AML-193 (cell line): ENCODE data around the gene CYFIP1.

Experiments used
- DNase-seq, 2 experiments: peaks; one replicate each; lab custom pipeline; 2025; lab: John Stamatoyannopoulos, UW

The CYFIP1 gene

DNA sequence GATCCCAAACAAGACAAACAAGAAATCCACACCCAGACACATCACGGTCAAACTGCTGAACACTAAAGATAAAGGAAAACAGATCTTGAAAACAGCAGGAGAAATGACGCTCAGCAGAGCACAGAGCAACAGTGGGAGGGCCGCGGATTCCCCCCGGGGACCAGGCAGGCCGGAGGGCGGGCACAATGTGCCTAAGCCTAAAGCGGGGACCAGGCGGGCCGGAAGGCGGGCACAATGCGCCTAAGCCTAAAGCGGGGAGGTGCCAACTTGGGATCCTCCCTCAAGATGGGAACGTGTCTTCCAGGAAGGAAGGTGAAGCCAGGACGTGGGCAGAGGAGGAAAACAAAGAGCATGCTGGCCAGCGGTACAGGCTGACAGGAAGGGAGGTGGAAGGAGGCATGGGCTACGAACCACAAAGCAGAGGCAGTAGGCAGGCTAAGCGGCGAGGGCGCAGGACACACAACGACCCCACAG lies 31.1 kb downstream of the CYFIP1 start:
- no peak for DNase-seq

DNA sequence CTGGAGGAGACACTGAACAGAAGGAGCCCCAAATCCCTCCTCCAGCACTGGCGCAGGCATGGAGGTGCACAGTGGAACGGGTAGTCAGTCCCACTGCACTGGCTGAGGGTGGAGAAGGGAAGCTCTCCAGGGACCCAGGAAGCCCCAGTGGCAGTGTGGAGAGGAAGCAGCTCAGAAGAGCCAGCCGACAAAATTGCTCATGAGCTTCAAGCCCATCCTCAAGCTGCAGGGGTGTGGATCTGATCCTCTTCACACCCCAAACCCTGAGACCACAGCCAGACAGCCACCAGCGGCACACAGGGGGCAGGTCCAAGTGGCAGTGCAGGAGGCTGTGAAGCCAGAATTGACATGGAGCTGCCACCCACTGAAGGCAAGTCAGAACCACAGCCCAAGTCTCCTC lies 32.1 kb downstream of the CYFIP1 start:
- no peak for DNase-seq

DNA sequence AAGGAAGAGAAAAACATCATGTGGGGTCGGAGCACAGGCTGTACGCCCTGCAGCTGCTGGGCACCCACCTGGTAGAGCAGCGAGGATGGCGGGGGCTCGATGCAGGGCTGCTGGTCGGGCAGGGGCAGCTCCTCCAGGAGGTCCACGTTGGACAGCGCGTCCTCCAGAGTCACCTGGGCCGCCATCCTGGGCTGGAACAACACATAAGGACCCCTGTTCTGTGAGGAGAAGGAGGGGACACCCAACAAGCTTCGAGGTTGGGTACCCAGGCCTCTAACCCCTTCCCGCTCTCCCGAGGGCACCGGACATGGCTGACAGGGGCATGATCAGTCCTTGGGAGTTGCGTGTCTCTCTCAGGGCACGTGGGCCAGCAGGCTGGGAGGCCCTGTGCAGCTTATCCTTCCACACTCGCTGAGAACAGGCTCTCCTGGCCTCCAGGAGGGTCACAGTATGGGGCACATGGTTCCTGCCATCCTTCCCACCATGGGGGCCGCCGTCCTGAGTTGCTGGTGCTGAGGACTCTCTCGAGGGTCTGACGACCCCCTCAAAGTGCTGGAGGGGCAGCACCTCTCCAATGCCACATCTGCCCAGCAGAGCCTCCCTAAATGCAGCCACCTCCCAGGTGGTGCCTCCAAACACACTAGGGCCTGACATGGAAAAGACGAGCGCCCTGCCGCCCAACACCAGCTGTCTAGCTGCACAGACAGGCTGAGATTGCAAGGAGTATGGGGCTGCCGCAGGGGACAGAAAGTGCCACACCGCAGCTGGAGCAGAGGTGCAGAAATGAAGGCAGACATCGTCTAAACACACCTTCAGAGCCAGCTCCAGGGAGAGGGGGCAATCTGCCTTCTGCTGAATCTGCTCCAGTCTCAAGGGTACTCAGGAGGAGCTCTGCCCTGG lies 32.8 kb downstream of the CYFIP1 start:
- no peak for DNase-seq

DNA sequence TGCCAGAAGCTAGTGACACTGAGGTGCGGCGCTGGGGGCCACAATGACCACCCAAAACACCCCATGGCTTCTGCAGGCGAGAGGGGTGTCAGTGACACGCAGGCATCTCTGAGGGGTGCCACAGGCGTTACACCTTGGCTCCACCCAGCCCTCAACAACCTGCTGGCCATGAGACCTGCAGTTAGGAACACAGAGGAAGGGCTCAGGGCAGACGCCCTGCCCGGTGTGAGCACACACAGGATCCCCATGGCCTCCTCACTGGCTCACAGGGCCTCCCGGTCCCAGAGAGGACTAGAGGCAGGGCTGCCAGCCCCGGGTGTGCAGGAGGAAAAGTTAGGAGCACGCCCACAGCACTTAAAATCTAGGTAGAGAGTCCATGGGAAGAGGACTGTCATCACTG lies 35.1 kb downstream of the CYFIP1 start:
- DNase-seq: no peak

DNA sequence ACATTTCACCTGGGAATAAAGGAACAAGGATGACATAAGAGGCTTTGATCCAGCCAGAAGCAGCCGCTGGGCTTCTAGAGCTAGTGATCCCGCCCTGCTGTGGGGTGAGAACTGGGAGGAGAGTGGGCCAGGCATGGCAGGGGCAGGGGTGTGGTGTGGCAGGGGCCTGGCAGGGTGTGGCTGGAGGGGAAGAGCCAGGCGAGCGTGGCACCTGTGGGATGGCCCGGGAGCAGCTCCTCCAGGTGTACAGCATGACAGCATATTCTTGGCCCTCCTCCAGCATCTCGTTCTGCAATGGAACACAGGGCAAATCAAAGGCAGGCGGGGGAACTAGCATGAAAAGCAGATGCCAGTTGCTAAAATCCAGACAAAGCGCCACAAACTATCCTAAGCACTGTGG lies 35.5 kb downstream of the CYFIP1 start:
- no peak for DNase-seq

DNA sequence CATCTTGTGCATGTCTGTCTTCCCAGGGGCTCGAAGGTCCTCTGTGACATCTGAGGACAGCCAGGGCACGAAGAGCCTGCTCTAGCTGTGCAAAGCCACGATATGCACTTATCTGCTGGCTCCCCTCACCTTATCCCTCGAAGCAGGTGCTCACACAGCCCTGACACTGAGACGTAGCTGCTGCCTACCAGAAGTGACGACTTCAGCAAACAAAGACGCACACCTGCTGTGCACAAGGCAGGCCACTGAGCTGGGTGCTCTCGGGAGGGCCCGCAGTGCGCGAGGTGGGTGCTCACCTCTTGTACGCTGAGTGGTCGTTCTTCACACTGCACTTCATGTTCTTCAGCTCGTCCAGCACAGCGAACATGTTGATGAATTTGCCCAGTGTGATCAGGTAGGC lies 37.3 kb downstream of the CYFIP1 start:
- DNase-seq: no peak

DNA sequence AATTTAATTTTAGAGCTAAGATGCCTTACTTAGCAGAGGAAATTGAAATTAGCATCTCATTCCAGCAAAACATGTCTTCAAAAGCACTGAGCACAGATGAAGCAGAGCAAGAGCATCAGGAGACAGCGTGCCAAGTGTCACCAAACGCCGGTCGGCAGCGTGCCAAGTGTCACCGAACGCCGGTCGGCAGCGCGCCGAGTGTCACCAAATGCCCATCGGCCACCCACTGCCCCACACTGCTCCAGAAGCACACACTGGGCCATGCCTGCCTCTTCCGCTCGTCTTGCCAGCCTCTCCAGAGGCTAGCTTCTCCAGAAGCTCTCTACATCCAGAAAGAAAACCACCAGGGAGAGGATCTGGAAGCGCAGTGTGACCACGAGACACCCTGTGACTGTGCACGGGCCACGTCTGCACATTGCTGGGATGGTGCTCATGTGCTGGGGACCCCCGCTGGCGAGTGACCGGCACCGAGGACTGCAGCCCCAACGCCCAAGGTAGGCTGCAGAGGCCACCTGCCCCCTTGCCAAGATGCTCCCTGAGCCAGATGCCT lies 37.8 kb downstream of the CYFIP1 start:
- no peak for DNase-seq

DNA sequence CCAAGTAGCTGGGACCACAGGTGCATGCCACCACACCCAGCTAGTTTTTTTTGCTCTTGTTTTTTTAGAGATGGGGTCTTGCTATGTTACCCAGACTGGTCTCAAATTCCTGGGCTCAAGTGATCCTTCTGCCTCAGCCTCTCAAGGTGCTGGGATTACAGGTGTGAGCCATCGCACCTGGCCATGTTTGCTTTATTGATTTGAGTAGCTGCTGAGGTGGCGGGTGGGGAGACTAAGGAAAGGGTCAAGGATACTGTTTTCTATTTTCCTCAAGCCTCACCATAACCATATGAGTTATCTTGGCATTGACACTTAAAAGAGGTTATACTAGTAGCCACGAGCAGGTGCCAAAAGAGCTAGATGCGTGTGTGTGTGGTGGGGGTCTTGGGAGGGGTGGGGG lies 39.0 kb downstream of the CYFIP1 start:
- DNase-seq: no peak

DNA sequence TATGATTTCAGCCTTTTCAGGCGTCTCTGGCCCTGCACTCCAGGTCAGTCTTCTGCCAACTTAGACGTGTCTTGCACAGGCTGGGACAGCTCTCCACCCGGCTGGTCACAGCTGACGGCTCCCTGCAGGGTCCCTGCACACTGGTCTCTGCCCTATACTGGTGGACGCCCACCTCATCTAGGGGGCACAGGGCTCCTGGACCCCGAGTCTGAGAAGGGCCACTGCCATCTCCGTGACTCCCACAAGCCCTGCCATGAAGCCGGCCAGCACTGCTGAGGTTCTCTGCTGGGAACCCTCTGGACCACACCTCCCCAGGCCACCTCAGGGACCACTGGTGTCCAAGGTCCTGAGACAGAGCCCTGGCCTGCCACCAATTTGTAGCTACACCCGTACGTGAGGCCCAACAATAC lies 40.5 kb downstream of the CYFIP1 start:
- DNase-seq: no peak

DNA sequence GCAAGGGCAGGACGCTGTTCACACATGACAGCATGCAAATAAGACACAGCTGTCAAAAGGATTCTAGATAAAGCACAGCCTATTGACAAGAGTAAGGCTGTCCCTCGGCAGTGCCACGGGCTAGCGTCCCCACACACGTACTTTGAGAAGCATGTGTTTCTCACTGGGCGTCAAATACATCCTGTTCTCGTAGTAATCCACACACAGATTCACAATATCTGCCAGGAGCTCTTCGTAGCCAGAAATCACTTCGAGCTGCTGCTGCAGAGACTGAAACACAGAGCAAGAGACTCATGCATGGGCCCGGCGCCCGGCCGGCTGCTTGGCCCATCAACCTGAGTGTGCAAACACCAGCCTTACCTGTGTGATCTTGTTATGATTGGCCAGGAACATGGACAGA lies 41.1 kb downstream of the CYFIP1 start:
- no peak for DNase-seq

DNA sequence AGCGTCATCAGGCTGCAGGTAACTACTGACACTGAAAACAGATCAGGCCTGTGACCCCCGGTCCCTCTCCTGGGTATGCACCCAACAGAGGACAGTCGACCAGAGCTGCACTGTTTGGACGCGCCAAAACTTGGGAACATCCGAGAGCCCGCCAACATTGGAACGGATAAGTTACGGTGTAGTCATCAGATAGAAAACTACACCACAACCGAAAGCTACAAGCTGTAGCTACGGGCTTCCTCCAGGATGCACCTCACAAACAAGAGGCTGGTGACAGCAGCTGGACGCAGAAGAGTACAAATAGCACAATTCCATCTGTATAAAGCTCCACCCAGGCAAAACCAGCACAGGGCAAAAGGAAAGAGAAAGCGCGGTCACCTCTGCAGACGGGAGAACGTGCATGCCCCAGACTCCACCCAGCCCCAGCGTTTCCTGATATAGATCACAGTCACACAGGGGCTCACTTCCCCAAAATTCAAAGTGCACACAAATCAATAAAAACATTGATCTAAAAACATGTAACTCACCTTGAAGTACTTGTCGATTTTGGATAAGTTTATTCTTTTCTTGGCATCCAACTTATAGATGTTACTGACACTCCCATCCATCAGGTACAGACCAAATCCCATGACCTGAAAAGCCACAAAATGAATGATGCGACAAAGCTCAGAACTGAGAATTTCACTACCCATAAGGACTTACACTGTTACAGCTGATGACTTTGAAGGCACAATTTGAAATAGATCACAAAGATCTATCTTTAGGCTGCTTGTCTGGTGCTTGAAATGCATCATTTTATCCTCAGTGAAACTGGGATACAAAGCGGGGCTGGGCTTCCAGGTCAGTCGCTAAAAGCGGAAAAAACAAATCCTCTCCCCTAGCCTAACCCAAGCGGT lies 43.3 kb downstream of the CYFIP1 start:
- no peak for DNase-seq

DNA sequence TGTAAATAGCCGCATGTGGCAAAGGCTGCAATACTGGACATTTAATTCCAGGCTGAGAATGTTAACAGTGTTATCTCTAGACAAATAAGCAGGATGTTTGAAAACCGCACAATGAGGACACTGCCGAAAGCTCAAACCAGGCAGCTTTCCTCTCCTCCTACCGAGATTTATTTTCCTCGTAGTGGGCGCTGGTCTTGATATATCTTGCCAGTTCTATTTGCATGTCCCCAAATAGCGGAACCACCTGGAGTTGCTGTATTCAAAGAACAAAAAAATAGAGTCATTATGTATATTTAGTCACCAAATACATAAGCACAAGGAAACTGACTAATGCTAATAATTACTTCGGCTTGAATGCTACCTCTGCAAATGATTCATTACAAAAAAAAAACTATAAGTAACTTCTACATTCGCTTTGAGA lies 46.5 kb downstream of the CYFIP1 start:
- no peak for DNase-seq

DNA sequence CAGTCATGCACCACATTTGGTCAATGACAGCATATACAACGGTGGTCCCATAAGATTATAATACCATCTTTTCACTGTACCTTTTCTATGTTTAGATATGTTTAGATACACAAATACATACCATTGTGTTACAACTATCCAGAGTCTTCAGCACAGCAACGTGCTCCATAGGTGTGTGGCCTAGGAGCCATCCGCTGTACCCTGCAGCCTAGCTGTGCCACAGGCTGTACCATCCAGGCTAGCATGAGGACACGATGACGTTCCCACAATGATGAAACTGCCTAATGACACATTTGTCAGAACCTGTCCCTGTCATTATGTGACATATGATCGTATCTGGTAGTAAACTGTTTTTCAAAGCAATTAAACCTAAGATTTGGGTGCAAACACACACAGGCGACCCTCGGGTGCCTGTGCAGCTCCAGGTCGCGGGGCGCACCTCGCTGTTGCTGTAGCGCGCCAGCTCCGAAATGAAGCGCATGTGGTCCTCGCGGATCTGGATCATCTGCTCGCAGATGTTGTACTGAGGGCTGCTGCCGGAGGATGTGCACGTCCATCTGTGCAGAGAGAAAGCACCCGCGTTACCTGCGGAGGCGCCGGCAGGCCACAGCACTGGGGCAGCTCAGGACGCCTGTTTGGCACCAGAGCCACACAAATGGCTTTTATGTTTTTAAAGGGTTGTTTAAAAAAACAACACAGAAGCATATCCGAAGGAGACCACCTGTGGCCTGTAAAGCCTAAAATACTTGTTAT lies 48.2 kb downstream of the CYFIP1 start:
- DNase-seq: no peak

DNA sequence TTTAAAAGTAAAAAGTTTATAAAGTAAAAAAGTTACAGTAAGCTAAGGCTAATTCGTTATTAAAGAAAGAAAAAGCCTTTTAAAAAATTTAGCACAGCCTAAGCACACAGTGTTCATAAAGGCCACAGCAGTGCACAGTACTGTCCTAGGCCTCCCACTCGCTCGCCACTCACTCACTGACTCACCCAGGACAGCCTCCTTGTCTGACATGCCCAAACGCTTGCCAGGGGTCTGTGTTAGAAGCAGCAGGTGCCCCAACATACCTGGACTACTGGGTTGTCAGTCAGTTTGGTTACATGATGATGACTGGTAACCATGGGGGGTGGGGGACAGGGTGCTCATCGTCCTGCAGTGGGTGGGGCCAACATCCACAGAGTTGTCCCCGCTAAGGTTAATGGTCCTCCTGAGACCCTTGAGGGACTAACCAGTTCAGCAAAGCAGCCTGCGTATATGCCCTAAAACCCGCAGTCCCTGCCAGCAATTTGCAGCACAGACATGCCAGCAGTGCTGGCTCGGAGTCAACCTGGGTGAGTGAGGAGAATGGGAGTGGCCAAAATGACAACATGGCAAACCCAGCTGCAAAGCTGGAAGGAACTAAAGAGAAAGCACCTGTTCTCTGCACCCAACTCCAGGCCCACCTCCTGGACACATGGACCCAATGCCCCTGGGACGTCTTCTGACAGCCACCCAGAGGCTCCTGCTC lies 49.2 kb downstream of the CYFIP1 start:
- DNase-seq: no peak

DNA sequence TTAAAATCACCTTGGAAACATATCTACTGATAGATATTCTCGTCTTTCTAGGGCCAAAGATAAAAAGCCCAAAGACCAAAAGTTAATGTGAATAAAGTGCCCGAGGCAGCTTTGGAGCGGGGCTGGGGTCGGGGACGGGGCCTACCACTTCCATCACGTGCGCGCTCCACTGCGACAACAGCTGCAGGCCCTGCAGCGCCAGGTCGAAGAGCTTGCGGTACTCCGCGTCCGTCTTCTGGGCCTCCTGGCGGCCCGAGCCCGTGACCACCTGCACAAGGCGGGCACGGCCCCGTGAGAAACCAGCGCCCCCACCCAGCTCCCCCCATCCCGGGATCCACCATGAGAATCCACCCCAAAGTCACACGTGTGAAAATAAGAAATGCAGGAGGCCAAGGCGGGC lies 52.4 kb downstream of the CYFIP1 start:
- no peak for DNase-seq

DNA sequence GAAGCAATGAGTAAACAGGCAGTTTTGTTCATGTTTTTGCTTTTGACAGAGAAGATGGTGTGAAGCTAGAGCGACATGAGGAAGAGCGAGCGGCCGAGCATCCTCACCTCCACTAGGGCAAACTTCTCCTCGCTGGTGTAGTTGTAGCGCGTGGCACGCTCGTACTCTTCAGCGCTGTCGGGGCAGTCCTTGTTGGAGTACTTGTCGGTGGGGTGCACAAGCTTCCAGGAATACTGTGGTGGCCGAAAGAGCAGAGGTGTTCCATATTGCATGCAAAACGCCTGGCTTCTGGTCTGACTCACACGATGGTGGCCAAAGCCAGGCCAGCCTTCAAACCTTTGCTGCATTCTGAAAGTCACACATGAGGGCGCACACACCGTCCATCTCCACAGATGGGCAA lies 54.3 kb downstream of the CYFIP1 start:
- no peak for DNase-seq

DNA sequence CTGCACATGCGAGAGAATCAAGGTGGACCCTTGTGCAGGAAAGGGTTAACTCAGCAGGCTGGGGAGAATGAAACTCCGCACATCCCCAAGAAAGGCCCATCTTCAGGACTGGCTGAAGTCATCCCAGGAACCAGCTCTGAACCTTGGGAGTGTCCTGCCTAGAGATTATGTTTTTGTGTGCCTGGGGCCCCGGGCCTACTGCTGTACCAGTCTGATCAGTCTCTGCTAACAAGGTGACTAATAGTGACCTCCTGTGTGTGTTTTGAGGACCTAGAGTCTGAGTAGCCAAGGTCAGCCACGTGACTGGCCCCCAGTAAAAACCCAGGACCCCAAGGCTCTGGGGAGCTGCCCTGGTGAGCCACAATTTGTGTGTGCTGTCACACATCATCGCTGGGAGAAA lies 58.2 kb downstream of the CYFIP1 start:
- no peak for DNase-seq

DNA sequence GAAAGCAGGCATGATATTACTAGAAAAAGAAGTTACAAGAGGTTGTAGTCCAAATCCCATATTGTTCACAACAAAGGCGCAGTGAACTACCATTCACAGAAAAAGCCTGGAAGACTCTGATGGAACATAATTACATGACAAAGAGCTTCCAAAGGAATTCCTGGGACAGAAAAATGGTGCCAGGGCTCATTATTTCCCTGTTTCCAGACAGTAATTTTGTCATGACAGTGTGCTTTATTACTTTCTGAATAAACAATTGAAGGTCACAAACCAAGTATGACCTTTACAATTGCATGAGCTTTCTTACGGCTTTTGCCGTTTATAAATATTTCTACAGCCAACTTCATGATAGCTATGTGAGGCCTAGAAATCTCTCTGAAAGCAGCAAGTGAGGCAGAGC lies 61.0 kb downstream of the CYFIP1 start:
- DNase-seq: no peak

DNA sequence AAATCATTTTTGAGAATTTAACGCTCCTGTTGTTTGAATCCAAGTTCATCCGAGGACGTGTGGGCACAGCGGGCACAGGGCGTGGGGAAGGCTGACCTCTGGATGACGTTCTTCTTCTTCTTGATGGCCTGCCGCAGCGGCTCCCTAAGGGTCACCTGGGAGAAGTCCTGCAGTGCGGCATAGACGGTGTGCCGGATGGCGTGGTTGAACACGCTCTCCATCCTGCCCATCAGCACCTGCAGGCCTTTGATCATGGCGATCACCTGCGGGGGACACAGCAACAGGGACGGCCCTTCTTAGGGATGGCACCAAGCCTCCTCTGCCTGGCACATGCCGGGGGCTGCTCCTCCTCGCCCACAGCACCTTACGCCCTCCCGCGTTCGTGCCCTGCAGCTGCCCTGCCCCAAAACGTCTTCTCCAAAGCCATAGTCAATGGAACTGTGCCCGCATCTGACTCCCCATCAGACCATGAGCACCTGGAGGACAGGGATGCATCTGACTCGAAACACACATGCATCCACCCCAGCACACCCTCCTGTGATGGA lies 61.5 kb downstream of the CYFIP1 start:
- no peak for DNase-seq

DNA sequence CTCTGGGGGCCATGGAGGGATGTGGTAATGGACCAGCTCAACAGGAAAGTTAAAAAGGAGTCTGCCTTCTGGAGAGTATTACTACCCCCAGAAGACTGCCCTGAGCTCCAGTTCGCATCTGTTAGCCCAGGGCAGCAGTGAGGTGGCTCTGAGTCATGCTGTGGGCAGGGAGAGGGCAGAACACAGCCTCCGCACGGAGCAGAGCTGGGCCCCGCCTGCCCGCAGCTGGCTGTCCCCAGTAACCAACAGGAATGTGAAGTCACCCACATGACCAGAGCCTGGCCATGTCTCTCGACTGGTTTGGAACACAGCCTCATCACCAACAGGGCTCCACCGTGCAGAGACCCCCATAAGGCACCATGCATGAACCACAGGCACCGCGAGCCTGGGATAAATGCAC lies 62.1 kb downstream of the CYFIP1 start:
- DNase-seq: no peak

DNA sequence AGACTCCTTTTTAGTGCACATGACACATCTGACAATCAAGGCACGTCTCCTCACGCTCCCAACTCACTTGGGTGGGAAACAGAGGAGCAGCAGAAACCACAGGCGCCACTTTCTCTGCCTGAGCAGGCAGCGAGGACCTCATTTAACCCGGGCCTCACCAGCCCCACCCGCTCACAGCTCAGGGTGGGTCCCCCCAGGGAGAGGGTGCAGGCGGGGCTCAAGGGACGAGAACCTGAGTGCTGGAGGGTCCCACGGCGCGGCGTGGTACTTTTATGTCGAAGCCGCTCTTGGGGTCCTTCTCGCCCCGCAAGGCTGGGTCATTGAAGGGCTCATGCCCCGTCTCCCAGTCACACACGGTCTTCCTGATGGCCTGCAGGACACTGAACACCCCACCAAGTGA lies 62.6 kb downstream of the CYFIP1 start:
- no peak for DNase-seq
